ENCODE measurements around the gene FAM13A. TPM values are rescaled to one million over a fixed set of nuclear protein-coding genes. Genes with fewer than 3 reads are reported as not detected.

The FAM13A gene
- 100 to 1,000 TPM; 157 to 327 (median 202) TPM for total RNA-seq

GRCh38 chr4:89056953-89057398 is at the start of gene FAM13A:
TSS of gene FAM13A (minus strand) at chr4:89057185. CDS start at chr4:89056964, 221 bp downstream.
- intact Hi-C loops (cut with DNase I), result no loop called here

GRCh38 chr4:89105726-89106125 is 48.7 kb upstream of the FAM13A start:
- no peak for DNase-seq
- H3K4me3 ChIP-seq (replicated peaks in 1 of 3), result no peak overlapping the region
- no peak for TF ChIP-seq POLR2A (IDR thresholded peaks at IDR 0.05)
- no peak for TF ChIP-seq CTCF (IDR thresholded peaks at IDR 0.05)
- WGBS, 2 donors, result 74 to 96% methylated on average over 4 to 6 of the region's 6 CpGs
- no peaks in the 10 kb centered on the region for H3K4me1 ChIP-seq
- intact Hi-C loops (cut with DNase I), result no loop called here
- H3K27ac ChIP-seq, result no peak overlapping the region
- H3K27me3 ChIP-seq, result no peaks in the 10 kb centered on the region
- H3K36me3 ChIP-seq, result no peaks in the 10 kb centered on the region
- no peaks in the 10 kb centered on the region for H3K9me3 ChIP-seq

More at GRCh38 chr4:89056953-89057398, at the start of gene FAM13A:
- H3K4me1 ChIP-seq, result peaks cover 10 to 11% of the 10 kb centered on the region in 2 donors
- TF ChIP-seq POLR2A (IDR thresholded peaks at IDR 0.05) (peak in 1 of 2 donors; percentile 65), CTCF (IDR thresholded peaks at IDR 0.05) (peak in 2 of 6 experiments; percentile 14 to 23)
- H3K27me3 ChIP-seq, result no peaks in the 10 kb centered on the region
- peak; percentile 91 for DNase-seq
- H3K4me3 ChIP-seq (replicated peaks in 1 of 3), result peak within 1 kb of the TSS in 2 of 3 donors; percentile 7 to 12
- peak within 1 kb of the TSS; percentile 68 to 78 (median 74) for H3K27ac ChIP-seq
- 3 to 6% methylated on average over 9 of the region's 9 CpGs for WGBS, 2 donors
- H3K36me3 ChIP-seq, result no peaks in the 10 kb centered on the region
- H3K9me3 ChIP-seq, result no peaks in the 10 kb centered on the region

GRCh38 chr4:89101256-89102161 is 44.5 kb upstream of the FAM13A start:
- Histone ChIP-seq H3K9me3 (no peaks in the 10 kb centered on the region), H3K4me1 (no peaks in the 10 kb centered on the region), H3K27ac (no peak overlapping the region), H3K27me3 (no peaks in the 10 kb centered on the region), H3K36me3 (no peaks in the 10 kb centered on the region), H3K4me3 (replicated peaks in 1 of 3) (no peak overlapping the region)
- WGBS, 2 donors, result 90 to 91% methylated on average over 11 of the region's 11 CpGs
- TF ChIP-seq CTCF (IDR thresholded peaks at IDR 0.05) (no peak), POLR2A (IDR thresholded peaks at IDR 0.05) (no peak)
- intact Hi-C loops (cut with DNase I), result no loop called here
- no peak for DNase-seq

GRCh38 chr4:89100853-89101252 is 43.9 kb upstream of the FAM13A start:
- Histone ChIP-seq H3K9me3 (no peaks in the 10 kb centered on the region), H3K4me3 (replicated peaks in 1 of 3) (no peak overlapping the region), H3K27ac (no peak overlapping the region), H3K27me3 (no peaks in the 10 kb centered on the region), H3K4me1 (no peaks in the 10 kb centered on the region), H3K36me3 (no peaks in the 10 kb centered on the region)
- no peak for DNase-seq
- WGBS, 2 donors, result 93 to 94% methylated on average over 3 of the region's 3 CpGs
- intact Hi-C loops (cut with DNase I), result no loop called here
- TF ChIP-seq POLR2A (IDR thresholded peaks at IDR 0.05) (no peak), CTCF (IDR thresholded peaks at IDR 0.05) (no peak)

GRCh38 chr4:89099471-89099870 is 42.5 kb upstream of the FAM13A start:
- TF ChIP-seq POLR2A (IDR thresholded peaks at IDR 0.05) (no peak), CTCF (IDR thresholded peaks at IDR 0.05) (no peak)
- no peak overlapping the region for H3K4me3 ChIP-seq (replicated peaks in 1 of 3)
- DNase-seq, result no peak
- H3K9me3 ChIP-seq, result no peaks in the 10 kb centered on the region
- no peaks in the 10 kb centered on the region for H3K36me3 ChIP-seq
- intact Hi-C loops (cut with DNase I), result no loop called here
- H3K27me3 ChIP-seq, result no peaks in the 10 kb centered on the region
- no peak overlapping the region for H3K27ac ChIP-seq
- WGBS, 2 donors, result 98 to 100% methylated on average over 1 of the region's 1 CpG
- H3K4me1 ChIP-seq, result no peaks in the 10 kb centered on the region
